Endothelial cell of umbilical vein (primary cell): ENCODE measurements around the gene PRDX5. TPM values are rescaled to one million over a fixed set of nuclear protein-coding genes. Genes with fewer than 3 reads are reported as not detected.

Experiments used
- BruUV-seq: library from RNA; stranded (reverse); fragments of 400-500 nt; replicated peaks from 2 replicates; lab custom pipeline; 2021; lab: Mats Ljungman, UMichigan
- CTCF ChIA-PET: fragments of 300-600, 350-600 bp; sonication (Branson Sonifier 250); formaldehyde crosslinking; loops from one replicate; lab custom pipeline; 2021; ENCODE audit warnings: antibody characterized with exemption, inconsistent platforms; lab: Charles Lee
- POLR2A ChIA-PET: fragments of 300-600, 350-600 bp; sonication (Branson Sonifier 250); formaldehyde crosslinking; loops from one replicate; lab custom pipeline; 2021; ENCODE audit warnings: antibody characterized with exemption, inconsistent platforms; lab: Charles Lee
- DNase-seq: peaks from one replicate; pipeline ENCODE4 v3.0.0-alpha.2; 2011; ENCODE audit warnings: low read depth, low spot score
- FAIRE-seq: peaks from 2 replicates; lab custom pipeline; 2011; peaks lifted over from hg19 to GRCh38; lab: Jason Lieb, UNC
- H2AFZ ChIP-seq: 2 replicates; pipeline ENCODE4 v1.6.0; 2012; ENCODE audit warnings: low read depth, low read length, control low read depth, inconsistent platforms
- H3K27ac ChIP-seq: 2 replicates; pipeline ENCODE4 v1.5.1; 2011; ENCODE audit warnings: low read depth, mild to moderate bottlenecking, control low read depth, low read length, moderate library complexity; ENCODE audit not compliant: insufficient read depth
- H3K27me3 ChIP-seq, 2 experiments: 2 replicates each; pipeline versions ENCODE4 v1.6.0 to v1.6.1; 2011; ENCODE audit warnings: low read length in 2 of 2, mixed read lengths in 1 of 2; ENCODE audit not compliant: control insufficient read depth in 2 of 2, insufficient read depth in 2 of 2
- H3K36me3 ChIP-seq, 2 experiments: 2 replicates in 1 of 2; 3 replicates in 1 of 2; pipeline ENCODE4 v1.5.1; 2011; ENCODE audit warnings: low read length in 2 of 2, mild to moderate bottlenecking in 1 of 2, moderate library complexity in 1 of 2; ENCODE audit not compliant: control insufficient read depth in 2 of 2, insufficient read depth in 2 of 2; ENCODE audit errors: extremely low read depth in 1 of 2
- H3K4me1 ChIP-seq: 3 replicates; pipeline ENCODE4 v1.5.1; 2011; ENCODE audit warnings: mild to moderate bottlenecking, low read length; ENCODE audit not compliant: control insufficient read depth, insufficient read depth; ENCODE audit errors: extremely low read depth
- H3K4me2 ChIP-seq: 2 replicates; pipeline ENCODE4 v1.6.1; 2011; ENCODE audit warnings: low read length, control low read depth, mixed read lengths; ENCODE audit not compliant: insufficient read depth
- H3K4me3 ChIP-seq, 3 experiments: fragments of 200-600 bp in 1 of 3; sonication (generic), shearing (Covaris generic) in 1 of 3; replicated peaks in 1 of 3; 2 replicates each; pipeline ENCODE4 v1.5.1; 2011 to 2016; ENCODE audit warnings: control low read depth in 3 of 3, low read length in 3 of 3, mild to moderate bottlenecking in 2 of 3, inconsistent platforms in 1 of 3, low read depth in 1 of 3, moderate library complexity in 1 of 3; ENCODE audit not compliant: insufficient read depth in 1 of 3
- H3K79me2 ChIP-seq: 2 replicates; pipeline ENCODE4 v1.6.0; 2012; ENCODE audit warnings: low read length, inconsistent platforms; ENCODE audit not compliant: control insufficient read depth, insufficient read depth
- H3K9ac ChIP-seq: replicated peaks from 2 replicates; pipeline ENCODE3; 2011; ENCODE audit warnings: low read length, control low read depth; ENCODE audit not compliant: insufficient read depth; ENCODE audit errors: extremely low read depth
- H3K9me1 ChIP-seq: replicated peaks from 3 replicates; pipeline ENCODE4 v1.6.0; 2011; ENCODE audit warnings: mild to moderate bottlenecking, low read length; ENCODE audit not compliant: control insufficient read depth, insufficient read depth; ENCODE audit errors: extremely low read depth
- H3K9me3 ChIP-seq: replicated peaks from 2 replicates; pipeline ENCODE4 v1.5.1; 2012; ENCODE audit warnings: low read length, inconsistent platforms; ENCODE audit not compliant: control insufficient read depth, insufficient read depth
- H4K20me1 ChIP-seq: replicated peaks from 2 replicates; pipeline ENCODE3; 2011; ENCODE audit warnings: mild to moderate bottlenecking, low read length; ENCODE audit not compliant: control insufficient read depth, insufficient read depth; ENCODE audit errors: extremely low read depth
- CTCF ChIP-seq, 2 donors: IDR thresholded peaks; 1 replicate in 1 of 2; 2 replicates in 1 of 2; pipeline ENCODE4 v1.5.1; 2011; ENCODE audit warnings: low read length in 2 of 2, mild to moderate bottlenecking in 2 of 2, moderate library complexity in 2 of 2, control low read depth in 1 of 2, inconsistent platforms in 1 of 2, low read depth in 1 of 2; ENCODE audit not compliant: insufficient read depth in 1 of 2; ENCODE audit errors: extremely low read depth in 1 of 2
- EZH2 ChIP-seq: IDR thresholded peaks from 2 replicates; pipeline ENCODE4 v1.6.1; 2012; ENCODE audit warnings: borderline replicate concordance, low read depth, mild to moderate bottlenecking, moderate library complexity, low read length, inconsistent platforms; ENCODE audit not compliant: severe bottlenecking
- FOS ChIP-seq: IDR thresholded peaks from 2 replicates; pipeline ENCODE4 v1.6.1; 2011; ENCODE audit warnings: mild to moderate bottlenecking, low read length, moderate library complexity, borderline replicate concordance; ENCODE audit not compliant: insufficient read depth
- GATA2 ChIP-seq: IDR thresholded peaks from 2 replicates; pipeline ENCODE4 v1.7.0; 2011; ENCODE audit warnings: low read depth, mild to moderate bottlenecking, moderate library complexity, mixed read lengths, low read length; ENCODE audit not compliant: insufficient read length, insufficient read depth
- JUN ChIP-seq: IDR thresholded peaks from 2 replicates; pipeline ENCODE4 v1.6.1; 2011; ENCODE audit warnings: borderline replicate concordance, low read depth; ENCODE audit not compliant: insufficient read length, insufficient read depth
- MAX ChIP-seq: IDR thresholded peaks from 2 replicates; pipeline ENCODE4 v1.6.1; 2011; ENCODE audit not compliant: insufficient read depth, insufficient read length
- MYC ChIP-seq: IDR thresholded peaks from one replicate; pipeline ENCODE4 v1.6.1; 2011; ENCODE audit warnings: mild to moderate bottlenecking, low read depth, low read length
- POLR2A ChIP-seq: IDR thresholded peaks from 2 replicates; pipeline ENCODE4 v1.6.1; 2012; ENCODE audit warnings: low read depth, mild to moderate bottlenecking, control low read depth, low read length
- POLR2AphosphoS5 ChIP-seq: IDR thresholded peaks from 2 replicates; pipeline ENCODE4 v1.6.1; 2012; ENCODE audit warnings: low read depth, mild to moderate bottlenecking, control low read depth, low read length, moderate library complexity; ENCODE audit not compliant: insufficient read depth
- dilution Hi-C: fragments of 300-500 bp; cut with MboI; formaldehyde crosslinking; loops from one replicate; pipeline ENCODE4 v1.15.0; 2019; ENCODE audit warnings: low sequenced_read_pairs; ENCODE audit not compliant: extremely low pct_ligation_motif_present
- intact Hi-C: fragments of 100-400 bp; cut with micrococcal nuclease; formaldehyde crosslinking; loops from one replicate; pipeline ENCODE4 v1.10.0; 2022
- polyA plus RNA-seq, 4 experiments: library from polyadenylated mRNA; depleted of rRNA in 3 of 4; stranded (reverse) in 3 of 4; unstranded in 1 of 4; fragments of >200 nt; gene quantifications; 2 replicates each; pipeline versions ENCODE4 v1.2.1 to v1.2.3, GENCODE V29; 2011 to 2012; ENCODE audit warnings: missing spikeins in 1 of 4
- total RNA-seq: library from RNA; stranded (reverse); gene quantifications from 2 replicates; pipeline ENCODE4 v1.2.3, GENCODE V29; 2021

The PRDX5 gene
- total and polyA plus RNA-seq, 2 donors (not counting 3 experiments of a cell fraction or from before 2014, with no cell fraction given): 199 to 709 TPM

GRCh38 chr11:64306563-64306875, 11.4 kb upstream of the PRDX5 start:
- ChIA-PET CTCF (interaction anchor here (0.7 to 6.7 kb wide), 4 partner anchors 11 to 101 kb away, joined by 4 to 413 read pairs (median 28); partner anchors contain the start of genes FERMT3, PRDX5 and TRMT112), POLR2A (no interaction called here)
- no peak overlapping the region for H3K27ac ChIP-seq
- no peak for TF ChIP-seq FOS
- no peak for TF ChIP-seq JUN
- TF ChIP-seq POLR2A: no peak
- no peak for TF ChIP-seq CTCF (IDR thresholded peaks at IDR 0.05; ENCODE audit: extremely low read depth in 1 of 2, insufficient read depth in 1 of 2, low read depth in 1 of 2, low read length in 2 of 2)
- TF ChIP-seq MAX: no peak
- no peak for TF ChIP-seq MYC
- TF ChIP-seq POLR2AphosphoS5: no peak
- no peak for TF ChIP-seq GATA2
- no peak for TF ChIP-seq EZH2
- no peaks in the 10 kb centered on the region for H3K9me1 ChIP-seq
- H3K4me3 ChIP-seq: peak overlapping the region; percentile 59 to 68 (median 66)
- dilution Hi-C loops: no loop called here
- H3K36me3 ChIP-seq: no peaks in the 10 kb centered on the region
- H3K27me3 ChIP-seq: no peaks in the 10 kb centered on the region
- no peaks in the 10 kb centered on the region for H4K20me1 ChIP-seq
- BruUV-seq: no TSS peak
- H3K4me1 ChIP-seq: peaks cover 6% of the 10 kb centered on the region
- no peaks in the 10 kb centered on the region for H3K9me3 ChIP-seq
- DNase-seq (no peak), FAIRE-seq (no peak)
- peak overlapping the region; percentile 55 for H3K9ac ChIP-seq
- peak overlapping the region; percentile 60 for H3K4me2 ChIP-seq
- H3K79me2 ChIP-seq: peaks cover 10% of the 10 kb centered on the region
- intact Hi-C loops: no loop called here
- peak overlapping the region; percentile 57 for H2AFZ ChIP-seq
